SK-N-SH (cell line): ENCODE results near the gene CHMP4A.

Experiments
- CHD2 ChIP-seq: fragments of 150-350 bp; IDR thresholded peaks from 2 replicates; pipeline ENCODE4 v1.6.1; 2018; ENCODE audit warnings: low read length; ENCODE audit not compliant: partially characterized antibody
- ELF1 ChIP-seq: IDR thresholded peaks from 2 replicates; pipeline ENCODE4 v1.4.0; 2012
- EP300 ChIP-seq, 2 experiments: IDR thresholded peaks; 2 replicates each; pipeline versions ENCODE4 v1.4.0 to v1.6.1; 2012; ENCODE audit warnings: borderline replicate concordance in 1 of 2, low read depth in 1 of 2, low read length in 1 of 2
- FOXJ3 ChIP-seq: sonication (generic); formaldehyde crosslinking; IDR thresholded peaks from 2 replicates; pipeline ENCODE4 v1.5.1; 2020; ENCODE audit warnings: mild to moderate bottlenecking, missing genetic modification reagents
- GABPA ChIP-seq: IDR thresholded peaks from 2 replicates; pipeline ENCODE4 v1.4.0; 2012; ENCODE audit warnings: low read depth, mild to moderate bottlenecking
- POLR2AphosphoS5 ChIP-seq: IDR thresholded peaks from 2 replicates; pipeline ENCODE4 v1.6.1; 2012; ENCODE audit warnings: low read depth, low read length
- SIN3A ChIP-seq: IDR thresholded peaks from 2 replicates; pipeline ENCODE4 v1.6.1; 2012; ENCODE audit warnings: low read depth, mild to moderate bottlenecking, low read length, moderate library complexity, borderline replicate concordance
- SMC3 ChIP-seq: IDR thresholded peaks from 2 replicates; pipeline ENCODE4 v1.6.1; 2012; ENCODE audit warnings: low read depth, low read length, improper control_type of control experiment
- TF ChIP-seq, protein P1 (sequence below): IDR thresholded peaks from 2 replicates; pipeline ENCODE4 v1.4.0; 2012; ENCODE audit warnings: low read depth, borderline replicate concordance
- TF ChIP-seq, protein P2 (sequence below): fragments of 200-600 bp; sonication (generic); IDR thresholded peaks from 2 replicates; pipeline ENCODE4 v1.6.1; 2017; ENCODE audit warnings: antibody characterized with exemption, mild to moderate bottlenecking, moderate library complexity
- TF ChIP-seq, protein P3 (sequence below): IDR thresholded peaks from 2 replicates; pipeline ENCODE4 v1.6.1; 2012; ENCODE audit warnings: mild to moderate bottlenecking, low read depth, low read length, moderate library complexity
- TF ChIP-seq, protein P4 (sequence below): IDR thresholded peaks from 2 replicates; pipeline ENCODE4 v1.4.0; 2012; ENCODE audit warnings: low read depth
- TF ChIP-seq, protein P5 (sequence below): fragments of 150-350 bp; IDR thresholded peaks from 2 replicates; pipeline ENCODE4 v1.6.1; 2017; ENCODE audit warnings: antibody characterized with exemption, low read length, low read depth, borderline replicate concordance

DNA sequence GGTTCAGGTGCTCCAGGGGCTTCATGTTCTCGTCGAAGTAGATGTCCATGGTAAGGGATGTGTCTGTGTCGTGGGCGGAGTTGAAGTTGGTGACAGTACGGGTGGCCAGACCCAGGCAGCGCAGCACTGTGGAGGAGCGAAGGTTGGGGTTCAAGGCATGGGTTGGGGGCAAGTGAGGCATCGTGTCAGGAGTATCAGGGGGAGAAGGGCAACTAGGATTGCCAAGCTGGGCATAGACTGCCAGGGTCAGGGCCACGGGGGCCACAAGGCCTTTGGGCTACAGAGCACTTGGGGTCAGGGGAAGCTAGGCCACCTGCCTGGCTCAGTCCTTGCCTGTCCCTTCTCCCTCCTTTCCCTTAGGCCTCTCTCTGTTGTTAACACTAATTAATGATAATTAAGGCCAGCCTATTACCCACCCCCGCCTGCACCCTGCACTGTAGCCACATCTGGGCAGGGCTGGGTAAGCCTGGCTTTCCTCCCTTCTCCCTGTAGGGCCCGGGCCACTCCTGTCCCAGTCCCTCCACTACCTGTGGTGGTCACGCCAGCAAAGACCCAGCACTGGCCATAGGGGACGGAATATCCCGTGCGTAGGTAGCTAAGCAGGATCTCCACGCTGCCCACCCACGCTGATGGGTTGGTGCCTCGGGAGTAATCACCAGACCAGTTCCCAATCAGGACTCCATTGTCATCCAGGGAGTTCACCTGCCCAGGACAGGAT lies 45.4 kb upstream of the CHMP4A start:
- TF ChIP-seq EP300 (IDR thresholded peaks at IDR 0.05; ENCODE audit: borderline replicate concordance in 1 of 2, low read depth in 1 of 2, low read length in 1 of 2) (no peak), POLR2AphosphoS5 (no peak), CHD2 (no peak), FOXJ3 (CRISPR knock-in tag) (no peak), SIN3A (no peak), ELF1 (no peak), SMC3 (no peak), GABPA (no peak)
- TF ChIP-seq, protein P1, sequence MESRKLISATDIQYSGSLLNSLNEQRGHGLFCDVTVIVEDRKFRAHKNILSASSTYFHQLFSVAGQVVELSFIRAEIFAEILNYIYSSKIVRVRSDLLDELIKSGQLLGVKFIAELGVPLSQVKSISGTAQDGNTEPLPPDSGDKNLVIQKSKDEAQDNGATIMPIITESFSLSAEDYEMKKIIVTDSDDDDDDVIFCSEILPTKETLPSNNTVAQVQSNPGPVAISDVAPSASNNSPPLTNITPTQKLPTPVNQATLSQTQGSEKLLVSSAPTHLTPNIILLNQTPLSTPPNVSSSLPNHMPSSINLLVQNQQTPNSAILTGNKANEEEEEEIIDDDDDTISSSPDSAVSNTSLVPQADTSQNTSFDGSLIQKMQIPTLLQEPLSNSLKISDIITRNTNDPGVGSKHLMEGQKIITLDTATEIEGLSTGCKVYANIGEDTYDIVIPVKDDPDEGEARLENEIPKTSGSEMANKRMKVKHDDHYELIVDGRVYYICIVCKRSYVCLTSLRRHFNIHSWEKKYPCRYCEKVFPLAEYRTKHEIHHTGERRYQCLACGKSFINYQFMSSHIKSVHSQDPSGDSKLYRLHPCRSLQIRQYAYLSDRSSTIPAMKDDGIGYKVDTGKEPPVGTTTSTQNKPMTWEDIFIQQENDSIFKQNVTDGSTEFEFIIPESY = no peak
- TF ChIP-seq, protein P2, sequence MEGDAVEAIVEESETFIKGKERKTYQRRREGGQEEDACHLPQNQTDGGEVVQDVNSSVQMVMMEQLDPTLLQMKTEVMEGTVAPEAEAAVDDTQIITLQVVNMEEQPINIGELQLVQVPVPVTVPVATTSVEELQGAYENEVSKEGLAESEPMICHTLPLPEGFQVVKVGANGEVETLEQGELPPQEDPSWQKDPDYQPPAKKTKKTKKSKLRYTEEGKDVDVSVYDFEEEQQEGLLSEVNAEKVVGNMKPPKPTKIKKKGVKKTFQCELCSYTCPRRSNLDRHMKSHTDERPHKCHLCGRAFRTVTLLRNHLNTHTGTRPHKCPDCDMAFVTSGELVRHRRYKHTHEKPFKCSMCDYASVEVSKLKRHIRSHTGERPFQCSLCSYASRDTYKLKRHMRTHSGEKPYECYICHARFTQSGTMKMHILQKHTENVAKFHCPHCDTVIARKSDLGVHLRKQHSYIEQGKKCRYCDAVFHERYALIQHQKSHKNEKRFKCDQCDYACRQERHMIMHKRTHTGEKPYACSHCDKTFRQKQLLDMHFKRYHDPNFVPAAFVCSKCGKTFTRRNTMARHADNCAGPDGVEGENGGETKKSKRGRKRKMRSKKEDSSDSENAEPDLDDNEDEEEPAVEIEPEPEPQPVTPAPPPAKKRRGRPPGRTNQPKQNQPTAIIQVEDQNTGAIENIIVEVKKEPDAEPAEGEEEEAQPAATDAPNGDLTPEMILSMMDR = no peak
- TF ChIP-seq, protein P3, sequence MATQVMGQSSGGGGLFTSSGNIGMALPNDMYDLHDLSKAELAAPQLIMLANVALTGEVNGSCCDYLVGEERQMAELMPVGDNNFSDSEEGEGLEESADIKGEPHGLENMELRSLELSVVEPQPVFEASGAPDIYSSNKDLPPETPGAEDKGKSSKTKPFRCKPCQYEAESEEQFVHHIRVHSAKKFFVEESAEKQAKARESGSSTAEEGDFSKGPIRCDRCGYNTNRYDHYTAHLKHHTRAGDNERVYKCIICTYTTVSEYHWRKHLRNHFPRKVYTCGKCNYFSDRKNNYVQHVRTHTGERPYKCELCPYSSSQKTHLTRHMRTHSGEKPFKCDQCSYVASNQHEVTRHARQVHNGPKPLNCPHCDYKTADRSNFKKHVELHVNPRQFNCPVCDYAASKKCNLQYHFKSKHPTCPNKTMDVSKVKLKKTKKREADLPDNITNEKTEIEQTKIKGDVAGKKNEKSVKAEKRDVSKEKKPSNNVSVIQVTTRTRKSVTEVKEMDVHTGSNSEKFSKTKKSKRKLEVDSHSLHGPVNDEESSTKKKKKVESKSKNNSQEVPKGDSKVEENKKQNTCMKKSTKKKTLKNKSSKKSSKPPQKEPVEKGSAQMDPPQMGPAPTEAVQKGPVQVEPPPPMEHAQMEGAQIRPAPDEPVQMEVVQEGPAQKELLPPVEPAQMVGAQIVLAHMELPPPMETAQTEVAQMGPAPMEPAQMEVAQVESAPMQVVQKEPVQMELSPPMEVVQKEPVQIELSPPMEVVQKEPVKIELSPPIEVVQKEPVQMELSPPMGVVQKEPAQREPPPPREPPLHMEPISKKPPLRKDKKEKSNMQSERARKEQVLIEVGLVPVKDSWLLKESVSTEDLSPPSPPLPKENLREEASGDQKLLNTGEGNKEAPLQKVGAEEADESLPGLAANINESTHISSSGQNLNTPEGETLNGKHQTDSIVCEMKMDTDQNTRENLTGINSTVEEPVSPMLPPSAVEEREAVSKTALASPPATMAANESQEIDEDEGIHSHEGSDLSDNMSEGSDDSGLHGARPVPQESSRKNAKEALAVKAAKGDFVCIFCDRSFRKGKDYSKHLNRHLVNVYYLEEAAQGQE = no peak
- TF ChIP-seq, protein P4, sequence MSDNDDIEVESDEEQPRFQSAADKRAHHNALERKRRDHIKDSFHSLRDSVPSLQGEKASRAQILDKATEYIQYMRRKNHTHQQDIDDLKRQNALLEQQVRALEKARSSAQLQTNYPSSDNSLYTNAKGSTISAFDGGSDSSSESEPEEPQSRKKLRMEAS = no peak
- TF ChIP-seq, protein P5, sequence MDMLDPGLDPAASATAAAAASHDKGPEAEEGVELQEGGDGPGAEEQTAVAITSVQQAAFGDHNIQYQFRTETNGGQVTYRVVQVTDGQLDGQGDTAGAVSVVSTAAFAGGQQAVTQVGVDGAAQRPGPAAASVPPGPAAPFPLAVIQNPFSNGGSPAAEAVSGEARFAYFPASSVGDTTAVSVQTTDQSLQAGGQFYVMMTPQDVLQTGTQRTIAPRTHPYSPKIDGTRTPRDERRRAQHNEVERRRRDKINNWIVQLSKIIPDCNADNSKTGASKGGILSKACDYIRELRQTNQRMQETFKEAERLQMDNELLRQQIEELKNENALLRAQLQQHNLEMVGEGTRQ = no peak
